Measurements from ENCODE around the gene MAP2K3. TPM values are rescaled to one million over a fixed set of nuclear protein-coding genes. Genes with fewer than 3 reads are reported as not detected.
"Not testable (repeated sequence)": the region's sequence is repeated elsewhere in the genome, so short reads cannot be mapped to it uniquely, and the experiment has no call there.

MAP2K3 gene
- polyA plus RNA-seq, 3 donors, result 21.2 to 23.6 (median 23.4) TPM

DNA sequence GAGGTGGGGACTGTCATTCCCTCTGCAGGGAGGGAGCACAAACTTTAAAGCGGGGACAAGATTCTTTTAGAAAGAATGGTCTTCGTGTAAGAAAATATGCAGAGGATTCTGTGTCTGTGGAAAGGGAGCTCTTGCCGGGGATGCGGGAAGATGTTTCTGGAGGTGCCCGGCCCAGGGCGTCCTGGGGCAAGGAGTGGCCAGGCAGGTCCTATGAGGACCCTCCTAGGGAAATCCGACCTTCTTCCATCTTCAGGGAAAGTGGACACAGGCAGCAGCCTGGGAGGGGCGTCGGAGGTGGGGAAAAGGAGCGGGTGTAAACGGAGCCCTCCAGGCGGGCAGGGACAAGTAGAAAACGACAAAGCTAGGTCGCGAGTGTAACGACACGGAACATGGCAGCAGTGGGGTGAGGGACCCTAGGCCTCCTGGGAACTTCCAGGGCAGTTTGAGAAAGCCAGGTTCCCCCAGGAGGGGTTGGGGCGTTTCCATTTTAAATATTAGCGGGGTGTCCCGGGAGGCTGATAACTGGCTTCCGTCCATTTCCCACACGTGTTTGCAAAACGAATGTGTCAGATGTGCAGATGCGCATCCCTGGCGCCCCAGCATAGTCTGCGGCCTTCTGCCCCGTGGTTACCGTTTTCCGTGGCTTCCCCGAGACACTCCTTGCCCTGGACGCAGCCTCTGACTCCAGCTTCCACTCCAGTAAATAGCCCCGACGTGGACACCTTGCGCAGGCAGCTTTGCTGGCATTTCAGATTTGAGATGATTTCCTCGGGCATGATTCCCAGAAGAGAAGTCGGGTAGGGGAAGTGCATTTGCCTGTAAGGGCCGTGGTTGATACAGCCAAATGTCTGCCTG is 39.0 kb downstream of the MAP2K3 start:
- DNase-seq, result not testable (repeated sequence)

- not testable (repeated sequence) for DNase-seq
Measured at GRCh38 chr17:21324741-21325140, 40.2 kb downstream of the MAP2K3 start.

DNA sequence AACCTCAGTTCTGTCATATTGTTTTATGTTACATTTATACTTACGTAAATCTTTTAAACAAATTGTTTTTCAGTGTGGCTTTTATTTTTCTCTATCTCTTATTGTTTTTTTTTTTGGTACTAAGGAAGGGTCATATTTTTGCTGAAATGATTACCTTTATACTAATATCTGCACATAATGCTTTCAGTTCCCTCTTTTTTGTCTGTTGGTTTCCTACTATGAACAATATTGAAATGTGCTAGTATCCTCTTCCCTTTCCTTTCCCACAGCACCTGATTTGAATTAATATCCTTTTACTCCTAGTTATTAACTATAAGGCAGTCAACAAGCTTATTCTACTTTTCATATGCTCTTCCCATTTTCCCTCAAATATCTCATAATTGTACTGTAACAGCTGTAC is 43.4 kb downstream of the MAP2K3 start:
- not testable (repeated sequence) for DNase-seq

GRCh38 chr17:21328778-21329177 is 44.3 kb downstream of the MAP2K3 start:
- not testable (repeated sequence) for DNase-seq

- DNase-seq, result no peak
Measured at GRCh38 chr17:21330436-21331160, 46.1 kb downstream of the MAP2K3 start.

DNA sequence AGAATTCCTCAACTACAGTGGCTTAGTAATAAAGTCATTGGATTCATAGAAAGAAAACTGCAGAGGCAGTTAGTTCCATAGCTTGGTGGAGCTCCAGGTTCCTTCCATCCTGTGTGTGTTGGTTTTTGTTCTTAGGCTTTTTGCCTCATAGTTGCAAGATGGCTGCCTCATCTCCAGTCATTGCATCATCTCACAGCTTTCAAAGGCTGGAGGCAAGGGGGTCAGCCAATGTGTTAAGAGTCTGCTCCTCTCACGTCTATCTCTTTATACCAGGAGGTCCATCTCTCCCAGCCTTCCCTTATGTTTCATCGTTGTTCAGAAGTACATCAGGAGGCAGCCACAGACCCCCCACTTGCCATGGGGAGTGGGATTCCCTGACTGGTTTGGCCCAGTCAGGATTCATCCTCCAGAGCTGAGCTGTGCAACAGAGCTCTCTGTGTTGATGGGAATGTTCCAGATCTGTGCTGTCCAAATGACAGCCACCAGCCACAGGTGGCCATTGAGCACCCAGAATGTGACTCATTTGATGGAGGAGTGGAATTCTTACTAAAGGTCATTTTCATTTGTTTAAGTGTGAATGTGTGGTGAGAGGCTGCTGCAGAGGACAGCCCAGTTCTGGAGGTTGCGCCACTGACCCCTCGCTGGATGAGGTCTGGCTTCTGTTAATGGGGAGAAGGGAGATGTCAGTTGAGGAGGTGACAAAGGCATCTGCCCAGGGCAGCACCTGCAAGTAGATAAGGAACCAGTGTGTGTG is 52.2 kb downstream of the MAP2K3 start:
- not testable (repeated sequence) for DNase-seq

DNA sequence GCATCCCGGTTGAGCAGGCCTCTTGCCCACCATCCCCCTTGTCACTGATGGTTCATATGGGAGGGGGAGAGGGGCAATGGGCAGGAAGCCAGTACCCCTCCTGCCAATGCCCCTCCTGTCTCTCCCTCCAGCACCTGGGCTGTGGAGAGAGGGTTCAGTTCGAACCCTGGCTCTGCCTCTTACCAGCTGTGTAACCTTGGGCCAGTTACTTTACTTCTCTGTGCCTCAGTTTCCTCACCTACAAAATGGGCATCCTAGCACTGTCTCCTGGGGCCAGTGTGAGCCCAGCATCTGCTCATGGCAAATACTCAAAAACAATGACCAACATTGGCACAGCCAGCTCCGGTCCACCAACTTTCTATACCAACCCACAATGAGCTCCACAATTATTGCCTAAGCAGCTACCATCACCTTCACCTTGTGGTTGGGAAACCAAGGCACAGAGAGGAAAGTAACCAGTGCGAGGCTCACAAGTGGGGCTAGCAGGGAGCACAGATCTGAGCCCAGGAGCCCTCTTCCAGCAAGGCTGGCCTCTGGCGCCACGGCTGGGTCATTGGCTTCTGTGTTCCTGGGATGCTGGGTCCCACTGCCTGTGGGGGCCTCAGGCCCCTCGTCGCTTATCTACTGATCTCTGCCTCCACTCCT is 53.6 kb downstream of the MAP2K3 start:
- not testable (repeated sequence) for DNase-seq

- no peak for DNase-seq
Measured at GRCh38 chr17:21339011-21339410, 54.5 kb downstream of the MAP2K3 start.

DNA sequence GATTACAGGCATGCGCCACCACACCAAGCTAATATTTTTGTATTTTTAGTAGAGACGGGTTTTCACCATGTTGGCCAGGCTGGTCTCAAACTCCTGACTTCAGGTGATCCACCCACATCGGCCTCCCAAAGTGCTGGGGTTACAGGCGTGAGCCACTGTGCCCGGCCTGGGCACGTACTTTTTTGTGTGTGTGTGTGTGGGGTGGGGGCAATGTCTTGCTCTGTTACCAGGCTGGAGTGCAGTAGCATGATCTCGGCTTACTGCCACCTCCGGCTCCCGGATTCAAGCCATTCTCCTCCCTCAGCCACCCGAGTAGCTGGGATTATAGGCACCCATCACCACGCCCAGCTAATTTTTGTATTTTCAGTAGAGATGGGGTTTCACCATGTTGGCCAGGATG is 55.1 kb downstream of the MAP2K3 start:
- not testable (repeated sequence) for DNase-seq

- DNase-seq, result not testable (repeated sequence)
Measured at GRCh38 chr17:21340407-21340806, 55.9 kb downstream of the MAP2K3 start.

- not testable (repeated sequence) for DNase-seq
Measured at GRCh38 chr17:21341279-21341678, 56.8 kb downstream of the MAP2K3 start.

DNA sequence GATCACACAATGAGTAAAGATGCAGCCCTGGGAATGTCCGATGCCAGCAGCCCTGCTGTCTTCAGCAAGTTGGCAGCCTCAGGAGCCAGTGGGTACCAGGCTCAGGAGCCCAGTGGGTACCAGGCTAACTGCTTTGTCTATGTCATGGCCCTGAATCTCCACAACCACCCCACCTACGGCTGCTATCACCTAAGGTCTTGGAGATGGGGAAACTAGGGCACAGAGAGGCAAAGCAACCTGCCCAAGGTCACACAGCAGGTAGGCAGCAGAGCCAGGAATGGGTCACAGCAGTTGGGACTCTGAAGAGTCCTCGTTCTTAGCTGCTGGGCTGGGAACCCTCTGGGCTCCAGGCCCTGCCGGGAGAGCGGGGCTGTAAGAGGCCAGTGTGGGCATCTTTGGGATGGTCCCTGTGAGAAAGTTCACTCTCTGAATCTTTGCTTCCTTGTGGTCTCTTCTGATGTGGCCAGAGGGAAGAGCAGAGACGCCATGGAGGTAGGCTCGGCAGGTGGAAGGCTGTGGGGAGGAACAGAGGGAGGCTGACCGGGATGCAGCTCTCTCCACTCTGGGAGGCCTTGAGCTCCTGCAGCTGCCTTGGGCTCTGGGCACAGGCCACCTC is 57.5 kb downstream of the MAP2K3 start:
- not testable (repeated sequence) for DNase-seq

- not testable (repeated sequence) for DNase-seq
Measured at GRCh38 chr17:21343061-21343949, 58.8 kb downstream of the MAP2K3 start.

- DNase-seq, result not testable (repeated sequence)
Measured at GRCh38 chr17:21344801-21345200, 60.3 kb downstream of the MAP2K3 start.

DNA sequence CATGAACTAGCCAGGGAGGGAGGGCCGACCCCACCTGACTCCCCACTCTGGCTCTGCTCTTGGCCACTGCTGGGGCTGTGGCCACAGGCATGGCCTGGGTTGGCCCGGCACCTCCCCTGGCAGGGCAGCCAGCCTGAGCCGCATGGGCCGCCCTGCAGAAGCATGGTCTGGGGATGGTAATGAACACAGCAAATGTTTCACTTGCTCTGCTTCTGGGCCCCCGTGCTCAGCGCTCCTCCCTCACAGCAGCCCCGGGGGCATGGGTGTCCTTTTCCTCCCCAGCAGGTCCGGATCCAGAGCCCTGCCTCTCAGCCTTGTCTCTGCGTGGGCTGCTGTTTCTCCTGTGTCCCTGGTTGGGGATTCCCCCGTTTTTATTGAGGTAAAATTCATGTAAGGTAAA is 60.7 kb downstream of the MAP2K3 start:
- no peak for DNase-seq

DNA sequence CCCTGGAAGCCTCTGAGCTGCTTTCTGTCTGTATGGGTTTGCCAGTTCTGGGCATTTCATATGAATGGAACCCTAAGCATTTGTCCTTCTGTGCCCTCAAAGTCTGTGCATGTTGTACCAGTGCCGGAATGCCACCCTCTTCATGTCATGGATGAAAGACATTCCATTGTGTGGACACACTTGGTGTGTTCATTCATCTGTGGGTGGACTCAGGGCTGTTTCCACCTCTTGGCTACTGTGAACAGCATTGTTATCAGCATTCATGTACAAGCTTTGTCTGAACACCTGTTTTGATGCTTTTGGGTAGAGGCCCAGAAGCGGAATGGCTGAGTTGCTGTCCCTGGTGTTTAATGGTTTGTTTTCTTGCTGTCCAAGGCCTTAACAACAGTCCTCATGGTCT is 61.6 kb downstream of the MAP2K3 start:
- not testable (repeated sequence) for DNase-seq

DNA sequence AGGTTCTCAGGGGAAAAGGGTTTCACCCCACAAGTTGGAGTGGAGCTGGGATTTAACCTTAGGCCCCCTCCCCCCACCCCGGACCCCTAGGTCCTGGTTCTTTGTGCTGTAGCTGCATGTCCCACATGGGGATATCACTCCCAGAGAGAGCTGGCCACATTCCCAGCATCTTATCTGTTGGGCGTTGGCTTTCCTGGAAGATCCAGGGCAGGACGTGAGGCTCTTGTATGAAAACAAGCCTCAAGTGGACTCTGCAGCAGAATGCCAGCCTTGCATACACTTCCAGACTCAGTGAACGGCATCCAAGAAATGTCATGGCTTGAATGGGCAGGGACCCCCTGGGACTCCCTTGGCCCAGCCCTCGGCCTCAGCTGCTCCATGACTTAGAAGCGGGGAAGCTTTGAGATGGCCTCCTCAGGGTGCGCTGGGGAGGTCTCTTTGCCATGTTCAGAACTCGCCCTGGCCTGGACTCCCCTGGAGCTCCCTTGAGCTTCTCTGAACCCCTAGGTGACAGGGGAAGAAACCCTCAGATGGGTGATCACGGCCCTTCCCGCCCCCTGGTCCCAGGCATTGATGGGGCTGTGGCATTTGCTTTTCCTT is 62.2 kb downstream of the MAP2K3 start:
- not testable (repeated sequence) for DNase-seq

DNA sequence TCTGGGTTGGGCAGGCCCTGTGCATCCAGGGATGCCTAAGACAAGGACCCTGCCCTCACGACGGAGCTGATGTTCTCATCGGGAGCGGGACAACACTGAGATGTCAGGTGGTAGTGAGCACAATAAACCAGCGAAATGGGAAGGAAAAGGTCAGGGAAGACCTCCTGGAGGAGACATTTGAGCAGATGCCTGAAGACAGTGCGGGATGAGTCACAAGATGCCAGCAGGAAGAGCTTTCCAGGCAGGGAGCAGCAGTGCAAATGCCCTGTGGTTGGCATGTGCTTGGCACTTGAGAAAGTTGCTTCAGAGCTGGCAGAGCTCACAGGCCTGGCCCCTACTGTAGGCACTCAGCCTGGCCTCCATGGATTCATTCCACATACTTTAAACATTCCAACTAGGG is 63.1 kb downstream of the MAP2K3 start:
- not testable (repeated sequence) for DNase-seq

DNA sequence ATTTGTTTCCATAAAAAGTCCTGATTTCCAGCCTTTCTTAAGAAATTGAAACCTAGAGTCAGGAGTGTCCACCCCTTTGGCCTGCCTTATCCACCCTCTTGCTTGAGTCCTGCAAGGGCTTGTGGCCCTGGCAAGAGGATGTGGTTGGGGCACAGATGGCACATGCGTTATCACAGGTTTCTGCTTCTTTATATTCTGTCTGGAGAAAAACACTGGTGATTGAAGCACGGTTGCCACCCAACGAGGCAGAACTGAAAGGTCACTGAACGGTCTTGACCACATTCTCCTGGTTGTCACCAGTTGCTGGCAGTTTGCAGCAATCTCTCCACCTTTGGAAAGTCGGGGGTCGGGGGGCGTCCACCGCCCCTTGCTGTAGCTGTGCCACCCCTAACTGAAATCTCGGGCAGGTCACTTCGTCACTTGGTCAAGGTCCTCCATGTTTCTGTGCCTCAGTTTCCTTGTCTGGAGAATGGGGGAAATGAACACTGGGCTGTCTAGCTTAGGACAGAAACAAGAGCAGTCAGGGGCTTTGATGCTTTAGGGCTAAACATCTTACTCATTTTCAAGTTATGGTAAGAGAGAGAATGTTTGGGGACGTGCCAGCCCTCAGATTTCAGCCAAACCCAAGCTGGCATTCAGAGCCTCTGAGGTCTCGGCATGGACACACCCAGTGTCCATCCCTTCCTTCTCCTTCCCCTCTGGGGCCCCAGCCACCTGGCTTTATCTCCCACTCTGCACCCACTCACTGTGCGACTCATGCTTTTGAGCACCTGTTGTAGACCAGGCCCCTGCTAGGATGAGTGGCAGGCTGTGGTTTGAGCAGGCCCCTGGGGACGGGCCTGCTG is 63.8 kb downstream of the MAP2K3 start:
- not testable (repeated sequence) for DNase-seq

Measured in renal pelvis (tissue), 4 donors.